Measurements from ENCODE around the gene ANKRD40.

- no peak for TF ChIP-seq CTCF (IDR thresholded peaks at IDR 0.05; ENCODE audit: extremely low read depth in 1 of 2, insufficient read depth in 1 of 2, low read depth in 1 of 2, low read length in 2 of 2)
- no peak for TF ChIP-seq EZH2 (IDR thresholded peaks at IDR 0.05; ENCODE audit: borderline replicate concordance, low read depth, low read length, severe bottlenecking)
- TF ChIP-seq GATA2 (IDR thresholded peaks at IDR 0.05; ENCODE audit: insufficient read depth, insufficient read length, low read depth, low read length), result no peak
- no peak for TF ChIP-seq JUN (IDR thresholded peaks at IDR 0.05; ENCODE audit: borderline replicate concordance, insufficient read depth, insufficient read length, low read depth)
- TF ChIP-seq FOS (IDR thresholded peaks at IDR 0.05; ENCODE audit: borderline replicate concordance, insufficient read depth, low read length), result no peak
Observed at GRCh38 chr17:50672071-50672470, 35.6 kb downstream of the ANKRD40 start.
